Activated CD8-positive, alpha-beta memory T cell treated with anti-CD3 and anti-CD28 coated beads, Interleukin-2, amount 10 ng/mL, durations not matched to agents 7 days and 5 days (primary cell): Measurements from ENCODE around the gene ABCD1. TPM values are rescaled to one million over a fixed set of nuclear protein-coding genes. Genes with fewer than 3 reads are reported as not detected.
"Not testable (repeated sequence)": the region's sequence is repeated elsewhere in the genome, so short reads cannot be mapped to it uniquely, and the experiment has no call there.

Experiments
- ATAC-seq: fragments of 150-1000 bp; cut with Tn5 transposase; one replicate; pipeline ENCODE4 v1.10.0; 2021; ENCODE audit warnings: moderate library complexity
- CTCF ChIA-PET: fragments of 350-600 bp; sonication (Branson Sonifier 250); formaldehyde crosslinking; loops from one replicate; lab custom pipeline; 2021; ENCODE audit warnings: antibody characterized with exemption; lab: Charles Lee
- DNase-seq: peaks from one replicate; pipeline ENCODE4 v3.0.0-alpha.2; 2020
- H3K27ac Mint-ChIP-seq: one replicate; pipeline ENCODE4 v1.8.0; 2021; ENCODE audit warnings: mild to moderate bottlenecking, mixed read lengths
- H3K27me3 Mint-ChIP-seq: one replicate; pipeline ENCODE4 v1.8.0; 2021; ENCODE audit warnings: mixed read lengths
- H3K36me3 Mint-ChIP-seq: one replicate; pipeline ENCODE4 v1.8.0; 2021; ENCODE audit warnings: mild to moderate bottlenecking, mixed read lengths
- H3K4me1 Mint-ChIP-seq: one replicate; pipeline ENCODE4 v1.8.0; 2021; ENCODE audit warnings: mixed read lengths
- H3K4me3 Mint-ChIP-seq: one replicate; pipeline ENCODE4 v1.8.0; 2021; ENCODE audit warnings: mild to moderate bottlenecking, moderate library complexity, mixed read lengths
- H3K9me3 Mint-ChIP-seq: one replicate; pipeline ENCODE4 v1.8.0; 2022; ENCODE audit warnings: low read depth, mixed read lengths
- total RNA-seq, 2 experiments: library from RNA; stranded (reverse); gene quantifications; one replicate each; pipeline ENCODE4 v1.2.3, GENCODE V29; 2021

The ABCD1 gene
- total RNA-seq, 2 experiments from 2014 or later, result 10.7 to 18.3 TPM

DNA sequence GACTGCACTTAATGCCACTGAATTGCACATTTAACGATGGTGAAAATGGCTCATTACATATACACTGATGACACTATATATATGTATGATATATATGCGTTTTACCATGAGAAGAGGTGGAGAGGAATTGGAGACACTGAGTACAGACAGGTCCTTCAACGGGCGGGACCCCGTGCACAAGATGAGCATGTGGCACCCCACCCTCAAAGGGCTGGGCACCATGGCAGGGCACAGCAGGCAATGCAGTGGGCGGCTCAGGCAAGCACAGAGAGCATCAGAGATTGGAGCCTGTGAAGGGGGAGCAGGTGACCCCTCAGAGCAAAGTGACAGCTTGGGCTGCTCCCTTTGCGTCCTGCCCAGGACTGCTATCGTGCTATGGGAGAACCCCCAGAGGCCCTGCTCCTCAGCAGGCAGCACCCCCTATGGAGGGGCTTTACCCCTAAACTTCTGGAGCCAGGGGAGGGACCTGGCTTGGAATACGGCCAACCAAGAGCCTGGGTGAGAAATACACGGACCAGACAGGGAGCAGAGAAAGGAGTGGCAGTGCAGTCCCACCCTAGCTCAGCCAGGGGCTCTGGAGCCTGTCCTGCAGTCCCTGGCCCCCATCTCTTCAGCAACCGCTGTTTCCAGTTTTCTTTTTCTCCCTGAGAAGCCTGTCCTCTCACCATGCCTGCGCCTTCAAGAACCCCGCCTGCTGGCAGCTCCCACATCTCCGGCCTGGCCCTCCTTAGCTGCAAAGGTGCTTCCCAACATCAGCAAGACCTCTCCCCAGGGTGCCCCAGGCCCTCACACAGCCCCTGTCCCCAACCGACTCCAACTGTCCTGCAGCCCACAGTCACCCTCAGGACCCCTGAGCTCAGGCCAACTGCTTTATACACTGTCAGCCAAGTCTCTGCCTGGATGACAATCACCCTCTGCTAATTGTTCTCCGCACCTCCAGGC, 26.5 kb upstream of the ABCD1 start:
- Mint-ChIP-seq H3K27ac (no peak overlapping the region), H3K9me3 (no peaks in the 10 kb centered on the region), H3K27me3 (no peaks in the 10 kb centered on the region), H3K4me3 (no peak overlapping the region), H3K4me1 (no peaks in the 10 kb centered on the region), H3K36me3 (peaks cover 5% of the 10 kb centered on the region)
- DNase-seq (no peak), ATAC-seq (no peak)
- CTCF ChIA-PET, result no interaction called here

DNA sequence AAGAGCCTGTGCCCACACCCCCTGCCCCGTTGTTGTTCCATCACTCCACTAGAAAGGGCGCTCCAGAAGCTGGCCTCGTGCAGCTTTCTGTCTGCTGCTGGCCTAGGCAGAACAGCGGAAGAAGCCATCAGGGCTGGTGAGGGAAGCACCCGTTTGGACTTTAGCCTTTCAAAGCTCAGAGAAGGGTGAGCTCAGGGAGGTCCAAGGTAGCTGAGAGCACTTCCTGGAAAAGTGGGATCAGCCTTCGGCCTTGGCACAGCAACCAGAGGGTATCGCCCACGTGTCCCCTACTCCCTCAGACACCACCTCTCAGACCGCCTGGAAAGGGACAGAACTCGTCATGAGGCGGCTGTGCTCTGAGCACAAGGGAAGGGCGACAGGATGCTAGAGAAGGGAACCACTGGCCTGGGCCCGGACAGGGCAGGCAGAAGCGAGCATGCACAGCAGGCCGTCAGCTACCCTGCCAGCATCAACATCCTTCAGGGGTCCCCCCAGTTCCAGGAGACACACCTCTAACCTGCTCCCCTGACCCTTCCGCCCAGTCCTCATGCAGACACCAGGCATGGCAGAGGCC, 25.4 kb upstream of the ABCD1 start:
- H3K4me3 Mint-ChIP-seq, H3K9me3 Mint-ChIP-seq, H3K27ac Mint-ChIP-seq, H3K27me3 Mint-ChIP-seq, DNase-seq, CTCF ChIA-PET, H3K4me1 Mint-ChIP-seq, H3K36me3 Mint-ChIP-seq, ATAC-seq: not testable (repeated sequence)

DNA sequence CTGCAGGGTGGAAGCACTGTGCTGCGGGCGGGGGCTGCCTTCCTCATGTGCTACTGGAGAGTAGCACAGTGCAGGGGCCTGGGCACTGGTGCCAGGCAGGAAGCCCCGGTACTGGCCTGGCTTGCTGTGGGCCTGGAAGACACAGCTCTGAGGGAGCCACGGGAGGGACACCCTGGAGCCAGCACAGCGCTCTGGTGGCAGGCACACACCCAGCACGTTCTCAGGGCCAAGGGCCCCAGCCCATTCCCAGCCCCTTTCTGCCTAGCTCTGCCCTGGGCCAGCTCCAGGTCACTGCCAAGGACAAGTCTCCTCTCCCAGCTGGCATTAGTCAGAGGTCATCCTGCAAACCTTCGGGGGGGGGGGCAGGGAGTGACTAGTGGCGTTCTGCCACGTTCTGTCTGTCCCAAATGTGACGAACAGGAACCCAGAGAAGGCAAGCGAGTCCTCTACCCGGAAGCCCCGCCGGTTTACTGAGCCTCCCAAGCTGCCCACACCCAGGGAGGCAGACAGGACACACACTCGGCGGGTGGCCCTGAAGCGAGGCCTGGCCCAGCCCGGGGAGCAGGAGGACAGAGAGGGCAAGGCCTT, 24.8 kb upstream of the ABCD1 start:
- H3K27me3 Mint-ChIP-seq, H3K4me1 Mint-ChIP-seq, H3K27ac Mint-ChIP-seq, DNase-seq, H3K9me3 Mint-ChIP-seq, ATAC-seq, H3K4me3 Mint-ChIP-seq, CTCF ChIA-PET, H3K36me3 Mint-ChIP-seq: not testable (repeated sequence)

GRCh38 chrX:153700376-153700945, 24.2 kb upstream of the ABCD1 start:
- CTCF ChIA-PET, result no interaction called here
- Mint-ChIP-seq H3K27ac (no peak overlapping the region), H3K4me3 (no peak overlapping the region), H3K9me3 (no peaks in the 10 kb centered on the region), H3K36me3 (peaks cover 5% of the 10 kb centered on the region), H3K4me1 (no peaks in the 10 kb centered on the region), H3K27me3 (no peaks in the 10 kb centered on the region)
- ATAC-seq (no peak), DNase-seq (no peak)

DNA sequence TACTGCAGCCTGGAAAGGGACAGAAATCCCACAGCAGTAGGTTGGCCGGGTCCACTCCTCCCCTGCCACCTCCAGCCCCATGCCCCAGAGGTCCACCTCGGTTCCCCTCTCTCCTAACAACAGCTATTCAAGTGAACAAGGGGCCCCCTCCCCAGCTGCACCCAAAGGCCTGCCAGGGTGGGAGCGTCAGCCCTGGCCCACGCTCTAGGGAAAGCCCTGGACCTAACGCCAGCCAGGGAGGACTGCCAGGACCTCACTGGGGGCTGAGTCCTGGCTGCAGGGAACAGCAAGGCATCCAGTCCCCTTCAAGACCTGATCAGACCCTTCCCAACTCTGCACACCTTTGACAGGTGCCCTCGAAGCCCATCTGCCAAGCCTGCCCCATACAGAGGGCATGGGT, 23.7 kb upstream of the ABCD1 start:
- DNase-seq, result no peak
- no peak for ATAC-seq
- H3K27ac Mint-ChIP-seq, result no peak overlapping the region
- H3K9me3 Mint-ChIP-seq, result no peaks in the 10 kb centered on the region
- H3K27me3 Mint-ChIP-seq, result no peaks in the 10 kb centered on the region
- H3K4me3 Mint-ChIP-seq, result no peak overlapping the region
- H3K4me1 Mint-ChIP-seq, result no peaks in the 10 kb centered on the region
- CTCF ChIA-PET, result no interaction called here
- H3K36me3 Mint-ChIP-seq, result peaks cover 5% of the 10 kb centered on the region

- Mint-ChIP-seq H3K36me3 (peaks cover 5% of the 10 kb centered on the region), H3K27ac (no peak overlapping the region), H3K9me3 (no peaks in the 10 kb centered on the region), H3K27me3 (no peaks in the 10 kb centered on the region), H3K4me1 (no peaks in the 10 kb centered on the region), H3K4me3 (no peak overlapping the region)
- DNase-seq (no peak), ATAC-seq (no peak)
- CTCF ChIA-PET, result no interaction called here
Observed at GRCh38 chrX:153701706-153702105, 22.9 kb upstream of the ABCD1 start.

DNA sequence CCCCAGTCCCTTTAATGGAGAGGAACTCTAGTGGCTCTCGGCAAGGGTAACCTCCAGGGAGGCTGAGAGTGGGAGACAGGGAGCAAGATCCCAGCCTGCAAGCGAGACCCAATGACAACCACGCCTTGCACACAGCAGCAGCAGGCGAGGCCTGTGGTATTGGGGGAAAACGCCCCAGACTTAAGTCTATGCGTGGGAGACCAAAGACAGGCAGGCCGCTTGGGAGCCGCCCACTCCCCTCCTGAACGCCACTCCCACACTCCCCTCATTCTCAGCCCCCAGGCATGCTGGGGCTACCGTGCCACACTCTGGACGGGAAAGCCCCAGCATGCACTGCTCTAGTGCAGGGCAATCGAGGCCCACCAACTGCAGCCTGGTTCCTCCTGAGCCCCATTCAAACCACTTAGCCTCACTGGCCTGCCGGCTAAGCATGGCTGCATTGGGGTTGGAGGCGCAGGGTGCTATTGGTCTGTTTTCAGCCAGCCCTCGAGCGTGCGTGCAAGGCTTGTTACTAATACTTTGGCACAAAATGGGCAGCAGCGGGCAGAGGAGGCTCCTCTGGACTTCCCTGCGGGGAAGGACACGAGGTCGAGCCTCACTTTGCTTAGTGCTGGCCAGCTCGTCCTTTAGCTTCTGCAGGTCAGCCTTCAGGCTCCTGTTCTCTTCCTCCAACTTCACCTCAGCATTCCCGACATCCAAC, 22.2 kb upstream of the ABCD1 start:
- H3K4me1 Mint-ChIP-seq, result no peaks in the 10 kb centered on the region
- CTCF ChIA-PET, result interaction anchor here (1.4 kb wide), 1 partner anchor 33 kb away, joined by 3 read pairs; no protein-coding TSS in a partner anchor
- no peaks in the 10 kb centered on the region for H3K27me3 Mint-ChIP-seq
- ATAC-seq (no peak), DNase-seq (no peak)
- no peak overlapping the region for H3K4me3 Mint-ChIP-seq
- no peak overlapping the region for H3K27ac Mint-ChIP-seq
- H3K36me3 Mint-ChIP-seq, result peaks cover 5% of the 10 kb centered on the region
- no peaks in the 10 kb centered on the region for H3K9me3 Mint-ChIP-seq

DNA sequence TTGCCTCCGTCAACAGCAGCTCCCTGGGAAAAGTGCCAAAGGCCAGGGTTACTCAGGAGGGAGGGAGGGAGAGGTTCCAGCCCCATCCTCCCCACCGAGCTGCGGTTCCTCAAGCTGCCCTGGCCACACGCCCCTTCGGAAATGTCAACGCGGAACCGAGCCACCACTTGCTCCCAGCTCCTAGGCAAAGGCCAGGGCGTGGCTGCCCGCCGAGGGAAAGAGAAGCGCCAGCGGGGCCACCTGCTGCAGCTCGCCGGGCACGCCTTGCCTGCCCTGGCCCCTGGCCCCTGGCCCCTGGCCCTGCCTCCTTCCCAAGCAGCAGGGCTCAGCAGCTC, 21.7 kb upstream of the ABCD1 start:
- no peaks in the 10 kb centered on the region for H3K9me3 Mint-ChIP-seq
- H3K4me3 Mint-ChIP-seq, result no peak overlapping the region
- ATAC-seq (no peak), DNase-seq (no peak)
- no peaks in the 10 kb centered on the region for H3K27me3 Mint-ChIP-seq
- H3K27ac Mint-ChIP-seq, result no peak overlapping the region
- no peaks in the 10 kb centered on the region for H3K36me3 Mint-ChIP-seq
- CTCF ChIA-PET, result interaction anchor here (1.4 kb wide), 1 partner anchor 34 kb away, joined by 3 read pairs; no protein-coding TSS in a partner anchor
- H3K4me1 Mint-ChIP-seq, result no peaks in the 10 kb centered on the region

DNA sequence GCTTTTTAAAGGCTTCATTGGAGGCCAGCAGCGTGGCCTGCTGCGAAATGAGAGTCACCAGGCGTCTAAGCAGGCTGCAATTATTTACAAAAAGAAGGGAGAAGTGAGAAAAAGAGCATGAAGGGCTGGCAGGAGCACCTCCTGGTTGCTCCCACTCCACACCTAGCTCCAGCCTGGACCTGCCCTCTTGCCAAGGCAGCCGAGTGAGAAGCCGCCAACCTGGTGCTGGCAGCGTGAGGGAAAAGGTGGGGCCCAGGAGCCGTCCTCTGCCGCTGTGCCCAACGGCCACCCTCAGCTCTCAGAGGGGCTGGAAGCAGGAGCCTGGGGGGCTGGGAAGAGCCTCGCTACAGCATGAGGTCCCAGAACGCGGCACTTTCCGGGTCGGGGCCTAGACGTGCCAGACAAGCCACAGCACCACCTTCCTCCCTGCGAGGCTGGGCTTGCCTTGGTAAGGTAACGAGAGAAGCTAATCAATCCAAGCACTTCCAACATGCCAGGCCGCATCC, 20.6 kb upstream of the ABCD1 start:
- Mint-ChIP-seq H3K36me3 (no peaks in the 10 kb centered on the region), H3K9me3 (no peaks in the 10 kb centered on the region), H3K4me1 (peaks cover 2% of the 10 kb centered on the region), H3K27ac (no peak overlapping the region), H3K27me3 (no peaks in the 10 kb centered on the region), H3K4me3 (no peak overlapping the region)
- DNase-seq, result no peak
- CTCF ChIA-PET, result no interaction called here
- ATAC-seq, result no peak

GRCh38 chrX:153704631-153705402, 19.8 kb upstream of the ABCD1 start:
- H3K27ac Mint-ChIP-seq, H3K9me3 Mint-ChIP-seq, H3K4me3 Mint-ChIP-seq, H3K27me3 Mint-ChIP-seq, ATAC-seq, H3K4me1 Mint-ChIP-seq, DNase-seq, CTCF ChIA-PET, H3K36me3 Mint-ChIP-seq: not testable (repeated sequence)

- DNase-seq, CTCF ChIA-PET, H3K27ac Mint-ChIP-seq, H3K27me3 Mint-ChIP-seq, H3K4me1 Mint-ChIP-seq, ATAC-seq, H3K36me3 Mint-ChIP-seq, H3K4me3 Mint-ChIP-seq, H3K9me3 Mint-ChIP-seq: not testable (repeated sequence)
Observed at GRCh38 chrX:153705403-153706060, 19.1 kb upstream of the ABCD1 start.

DNA sequence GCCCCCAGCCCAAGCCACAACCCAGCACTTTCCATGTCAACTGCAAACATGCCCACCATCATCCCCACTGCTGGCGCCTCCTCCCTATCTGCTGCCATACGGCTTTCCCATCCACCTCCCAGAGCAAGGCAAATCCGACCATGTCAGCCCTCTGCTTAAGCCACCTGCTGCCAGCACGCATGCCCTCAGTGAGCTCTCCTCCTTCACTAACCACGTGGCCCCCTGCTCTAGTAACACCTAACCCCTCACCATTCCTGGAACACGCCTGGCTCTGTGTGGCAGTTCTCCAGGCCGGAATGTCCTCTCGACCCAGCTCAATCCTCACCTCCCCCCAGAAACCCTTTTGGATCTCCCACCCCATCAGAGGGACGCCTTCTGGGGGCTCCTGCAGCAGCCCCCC, 17.9 kb upstream of the ABCD1 start:
- DNase-seq, result no peak
- CTCF ChIA-PET, result no interaction called here
- ATAC-seq, result no peak
- no peak overlapping the region for H3K4me3 Mint-ChIP-seq
- H3K27ac Mint-ChIP-seq, result no peak overlapping the region
- H3K4me1 Mint-ChIP-seq, result peaks cover 2% of the 10 kb centered on the region
- no peaks in the 10 kb centered on the region for H3K27me3 Mint-ChIP-seq
- peaks cover 3% of the 10 kb centered on the region for H3K36me3 Mint-ChIP-seq
- H3K9me3 Mint-ChIP-seq, result no peaks in the 10 kb centered on the region
